Measurements from ENCODE around the gene SRMS. TPM values are rescaled to one million over a fixed set of nuclear protein-coding genes. Genes with fewer than 3 reads are reported as not detected.

The SRMS gene
- total RNA-seq, 1 experiment from 2014 or later: 0.22 TPM

DNA sequence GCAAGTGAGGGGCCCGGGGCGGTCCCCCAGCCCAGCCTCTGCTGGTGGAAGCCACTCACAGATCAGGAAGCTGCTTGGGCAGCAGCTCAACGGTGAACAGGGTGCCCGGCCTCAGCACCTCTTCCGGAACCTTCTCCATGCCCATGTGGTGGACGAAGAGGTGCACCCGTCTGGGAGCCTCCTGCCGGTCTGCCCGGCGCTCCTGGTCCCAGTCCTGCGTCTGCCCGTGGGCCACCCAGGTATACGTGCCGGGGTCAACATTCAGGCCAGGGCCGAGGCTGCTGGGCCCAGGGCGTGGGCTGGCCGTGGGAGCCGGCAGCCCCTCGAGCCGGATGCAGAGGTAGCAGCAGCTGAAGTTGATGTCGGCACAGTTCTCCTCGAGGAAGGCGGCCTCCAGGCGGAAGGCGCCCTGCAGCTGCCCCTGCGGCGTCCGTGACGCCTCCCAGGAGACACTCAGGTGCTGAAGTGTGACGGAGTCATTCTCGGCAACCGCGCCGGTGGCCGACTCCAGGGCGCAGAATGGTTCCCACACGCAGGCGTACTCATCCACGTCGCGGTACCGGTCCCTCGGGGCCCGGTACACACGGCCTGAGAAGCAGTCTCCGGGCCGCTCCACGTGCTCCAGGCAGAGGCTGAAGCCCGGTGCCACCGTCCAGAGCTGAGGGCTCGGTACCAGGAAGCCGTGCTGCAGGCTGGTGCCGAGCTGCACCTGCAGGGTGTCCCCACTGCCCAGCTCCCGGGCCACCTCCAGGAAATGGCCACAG, 15.1 kb upstream of the SRMS start:
- ATAC-seq (no peak), DNase-seq (no peak)
- TF ChIP-seq, protein P1, sequence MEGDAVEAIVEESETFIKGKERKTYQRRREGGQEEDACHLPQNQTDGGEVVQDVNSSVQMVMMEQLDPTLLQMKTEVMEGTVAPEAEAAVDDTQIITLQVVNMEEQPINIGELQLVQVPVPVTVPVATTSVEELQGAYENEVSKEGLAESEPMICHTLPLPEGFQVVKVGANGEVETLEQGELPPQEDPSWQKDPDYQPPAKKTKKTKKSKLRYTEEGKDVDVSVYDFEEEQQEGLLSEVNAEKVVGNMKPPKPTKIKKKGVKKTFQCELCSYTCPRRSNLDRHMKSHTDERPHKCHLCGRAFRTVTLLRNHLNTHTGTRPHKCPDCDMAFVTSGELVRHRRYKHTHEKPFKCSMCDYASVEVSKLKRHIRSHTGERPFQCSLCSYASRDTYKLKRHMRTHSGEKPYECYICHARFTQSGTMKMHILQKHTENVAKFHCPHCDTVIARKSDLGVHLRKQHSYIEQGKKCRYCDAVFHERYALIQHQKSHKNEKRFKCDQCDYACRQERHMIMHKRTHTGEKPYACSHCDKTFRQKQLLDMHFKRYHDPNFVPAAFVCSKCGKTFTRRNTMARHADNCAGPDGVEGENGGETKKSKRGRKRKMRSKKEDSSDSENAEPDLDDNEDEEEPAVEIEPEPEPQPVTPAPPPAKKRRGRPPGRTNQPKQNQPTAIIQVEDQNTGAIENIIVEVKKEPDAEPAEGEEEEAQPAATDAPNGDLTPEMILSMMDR (conservative IDR thresholded peaks at IDR 0.05; ENCODE audit: low read depth, low read length): no peak
- TF ChIP-seq EZH2 (IDR thresholded peaks at IDR 0.05; ENCODE audit: low read length, unreplicated experiment): no peak
- TF ChIP-seq EZH2phosphoT487 (IDR thresholded peaks at IDR 0.05; ENCODE audit: borderline replicate concordance, low read length): no peak
- no TSS peak for BruUV-seq (replicated peaks)
- Histone ChIP-seq H3K4me2 (ENCODE audit: low read length) (no peak overlapping the region), H3K79me2 (ENCODE audit: low read length) (no peaks in the 10 kb centered on the region), H3K27ac (ENCODE audit: low read length) (no peak overlapping the region), H3K9me3 (ENCODE audit: low read length) (no peaks in the 10 kb centered on the region), H3K4me1 (ENCODE audit: insufficient read depth, low read length) (no peaks in the 10 kb centered on the region), H3K27me3 (ENCODE audit: low read length) (no peaks in the 10 kb centered on the region), H4K20me1 (ENCODE audit: low read length) (no peaks in the 10 kb centered on the region), H3K9ac (ENCODE audit: low read length) (no peak overlapping the region), H3K4me3 (ENCODE audit: low read length) (no peak overlapping the region), H2AFZ (ENCODE audit: low read length) (no peak overlapping the region), H3K36me3 (ENCODE audit: low read depth, low read length) (peaks cover 4% of the 10 kb centered on the region; the same call in 1 of the 2 replicates), H3F3A (ENCODE audit: low read length, unreplicated experiment) (no peaks in the 10 kb centered on the region), H3K9me2 (replicated peaks; ENCODE audit: low read length) (no peaks in the 10 kb centered on the region)
- POLR2A ChIA-PET (ENCODE audit: unreplicated experiment): interaction anchor here (0.6 kb wide), 1 partner anchor 517 kb away, joined by 5 read pairs; the partner anchor contains the start of gene RGS19
- intact Hi-C loops (cut with micrococcal nuclease): no loop called here
- CTCF ChIA-PET: no interaction called here

DNA sequence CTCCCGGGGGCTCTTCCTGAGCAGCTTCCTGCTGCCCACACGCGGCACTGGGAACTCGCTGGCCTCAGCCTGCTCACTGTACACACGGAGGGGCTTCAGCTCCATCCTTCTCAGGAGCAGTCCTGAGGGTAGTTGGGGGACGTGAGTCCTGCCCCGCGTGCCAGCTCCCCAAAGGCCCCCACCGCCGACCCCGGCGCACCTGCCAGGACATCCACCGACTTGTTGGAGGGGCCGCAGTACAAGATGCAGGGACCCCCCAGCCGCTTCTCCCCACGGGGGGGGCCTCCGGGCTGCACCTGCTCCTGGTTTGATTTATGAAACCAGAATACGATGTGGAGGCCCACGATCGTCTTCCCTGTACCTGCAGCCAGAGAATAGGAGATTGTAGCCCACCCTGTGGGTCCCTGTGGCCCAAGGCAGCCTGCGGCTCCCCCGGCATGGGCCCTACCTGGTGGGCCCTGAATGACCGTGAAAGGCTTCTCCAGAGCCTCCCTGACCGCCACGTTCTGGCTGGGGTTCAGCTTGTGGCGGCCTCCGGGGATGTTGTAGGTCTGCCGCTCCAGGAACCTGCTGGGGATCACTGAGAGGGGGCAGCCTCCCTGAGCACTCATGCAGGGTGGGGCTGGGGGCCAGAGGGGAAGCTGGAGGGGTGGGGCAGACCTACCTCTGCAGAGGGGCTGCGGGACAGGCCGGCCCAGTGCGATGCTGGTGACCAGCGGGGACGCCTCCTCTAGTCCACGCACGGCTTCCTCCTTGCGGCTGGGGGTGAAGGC, 14.3 kb upstream of the SRMS start:
- intact Hi-C loops (cut with micrococcal nuclease): no loop called here
- Histone ChIP-seq H3K9me2 (replicated peaks; ENCODE audit: low read length) (no peaks in the 10 kb centered on the region), H3K4me2 (ENCODE audit: low read length) (no peak overlapping the region), H3K36me3 (ENCODE audit: low read depth, low read length) (peaks cover 4% of the 10 kb centered on the region; the same call in 1 of the 2 replicates), H3K9ac (ENCODE audit: low read length) (no peak overlapping the region), H3F3A (ENCODE audit: low read length, unreplicated experiment) (no peaks in the 10 kb centered on the region), H3K27ac (ENCODE audit: low read length) (no peak overlapping the region), H3K9me3 (ENCODE audit: low read length) (no peaks in the 10 kb centered on the region), H3K79me2 (ENCODE audit: low read length) (no peaks in the 10 kb centered on the region), H3K27me3 (ENCODE audit: low read length) (no peaks in the 10 kb centered on the region), H3K4me1 (ENCODE audit: insufficient read depth, low read length) (no peaks in the 10 kb centered on the region), H3K4me3 (ENCODE audit: low read length) (no peak overlapping the region), H4K20me1 (ENCODE audit: low read length) (no peaks in the 10 kb centered on the region), H2AFZ (ENCODE audit: low read length) (no peak overlapping the region)
- ChIA-PET POLR2A (ENCODE audit: unreplicated experiment) (interaction anchor here (0.6 kb wide), 1 partner anchor 517 kb away, joined by 5 read pairs; the partner anchor contains the start of gene RGS19), CTCF (no interaction called here)
- DNase-seq (no peak), ATAC-seq (no peak)
- no TSS peak for BruUV-seq (replicated peaks)
- TF ChIP-seq EZH2 (IDR thresholded peaks at IDR 0.05; ENCODE audit: low read length, unreplicated experiment): no peak
- TF ChIP-seq EZH2phosphoT487 (IDR thresholded peaks at IDR 0.05; ENCODE audit: borderline replicate concordance, low read length): no peak
- TF ChIP-seq, protein P1 (conservative IDR thresholded peaks at IDR 0.05; ENCODE audit: low read depth, low read length): no peak

Measured in PC-3 (cell line).